Measurements from ENCODE around the gene TRIM17.

DNA sequence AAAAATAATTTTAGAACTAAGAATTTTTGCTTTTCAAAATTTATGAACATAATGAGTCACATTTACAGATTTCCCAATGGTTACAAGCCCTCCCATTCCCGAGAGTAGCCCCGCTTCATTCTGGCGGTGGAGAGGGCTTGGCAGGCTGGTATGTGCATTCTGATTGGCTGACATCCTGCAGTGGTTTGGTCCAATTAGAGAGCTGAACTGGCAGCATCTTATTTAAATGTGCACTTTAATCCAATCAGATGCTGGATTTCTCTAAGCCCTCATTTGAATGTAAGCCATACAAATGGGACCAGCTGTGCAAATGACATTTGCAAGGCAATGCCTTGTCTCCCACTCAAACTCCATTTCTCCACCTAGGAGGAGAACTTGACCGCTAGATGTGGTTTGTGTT lies 18.0 kb upstream of the TRIM17 start:
- TF ChIP-seq, protein P1, sequence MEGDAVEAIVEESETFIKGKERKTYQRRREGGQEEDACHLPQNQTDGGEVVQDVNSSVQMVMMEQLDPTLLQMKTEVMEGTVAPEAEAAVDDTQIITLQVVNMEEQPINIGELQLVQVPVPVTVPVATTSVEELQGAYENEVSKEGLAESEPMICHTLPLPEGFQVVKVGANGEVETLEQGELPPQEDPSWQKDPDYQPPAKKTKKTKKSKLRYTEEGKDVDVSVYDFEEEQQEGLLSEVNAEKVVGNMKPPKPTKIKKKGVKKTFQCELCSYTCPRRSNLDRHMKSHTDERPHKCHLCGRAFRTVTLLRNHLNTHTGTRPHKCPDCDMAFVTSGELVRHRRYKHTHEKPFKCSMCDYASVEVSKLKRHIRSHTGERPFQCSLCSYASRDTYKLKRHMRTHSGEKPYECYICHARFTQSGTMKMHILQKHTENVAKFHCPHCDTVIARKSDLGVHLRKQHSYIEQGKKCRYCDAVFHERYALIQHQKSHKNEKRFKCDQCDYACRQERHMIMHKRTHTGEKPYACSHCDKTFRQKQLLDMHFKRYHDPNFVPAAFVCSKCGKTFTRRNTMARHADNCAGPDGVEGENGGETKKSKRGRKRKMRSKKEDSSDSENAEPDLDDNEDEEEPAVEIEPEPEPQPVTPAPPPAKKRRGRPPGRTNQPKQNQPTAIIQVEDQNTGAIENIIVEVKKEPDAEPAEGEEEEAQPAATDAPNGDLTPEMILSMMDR (conservative IDR thresholded peaks at IDR 0.05 in 1 of 2, IDR thresholded peaks at IDR 0.05 in 1 of 2; ENCODE audit: low read depth in 1 of 2, low read length in 2 of 2) = no peak
- TF ChIP-seq EZH2 (IDR thresholded peaks at IDR 0.05; ENCODE audit: low read length, missing control alignments) = no peak
